GM19240 (cell line): ENCODE measurements around the gene MTARC1.

Experiments used
- DNase-seq: peaks from one replicate; pipeline ENCODE4 v3.0.0; 2011; ENCODE audit warnings: low spot score; ENCODE audit not compliant: insufficient read length

MTARC1 gene

GRCh38 chr1:220806408-220806807 lies 19.7 kb downstream of the MTARC1 start:
- no peak for DNase-seq

- no peak for DNase-seq
Measured at GRCh38 chr1:220807726-220808125, 21.0 kb downstream of the MTARC1 start.

DNA sequence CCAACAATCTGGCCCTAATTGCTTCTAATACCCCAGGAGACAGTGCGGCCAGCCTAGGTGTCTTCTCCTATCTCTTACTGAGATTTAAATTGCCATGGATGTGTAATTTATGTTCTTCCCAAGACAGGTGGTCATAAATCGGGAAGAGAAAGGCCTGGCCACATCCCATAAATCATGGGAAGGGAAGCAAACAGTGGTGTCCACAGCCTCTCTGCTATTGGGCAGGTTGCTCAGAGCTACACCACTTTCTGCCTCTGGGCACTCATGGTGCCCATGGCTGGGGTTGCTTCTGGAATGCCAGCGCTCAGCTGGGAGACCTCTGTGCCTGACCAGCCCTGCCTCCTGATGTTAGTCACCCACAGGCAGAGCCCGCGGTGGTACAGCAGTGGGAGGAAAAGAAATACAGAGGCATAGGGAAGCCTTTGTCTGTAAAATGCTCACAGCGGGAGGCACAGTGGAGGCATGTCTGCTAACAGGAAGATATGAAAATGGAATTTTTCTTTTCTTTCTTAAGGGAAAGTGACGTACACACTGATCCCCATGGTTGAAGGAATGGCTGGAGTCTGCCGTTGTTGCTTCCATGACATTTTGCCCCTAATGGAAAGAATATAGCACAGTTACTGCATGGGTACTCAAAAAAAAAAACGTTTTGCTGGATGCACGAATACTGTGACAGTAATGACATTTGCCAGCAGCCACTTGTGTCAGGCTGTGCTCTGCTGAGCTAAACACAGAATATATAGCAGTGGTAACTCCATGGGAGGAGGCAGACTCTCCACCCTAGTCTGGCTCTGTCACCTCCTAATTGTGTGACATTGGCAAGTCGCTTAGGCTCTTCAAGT lies 21.9 kb downstream of the MTARC1 start:
- no peak for DNase-seq

- DNase-seq = no peak
Measured at GRCh38 chr1:220809187-220809550, 22.5 kb downstream of the MTARC1 start.

- DNase-seq = no peak
Measured at GRCh38 chr1:220809704-220810103, 23.0 kb downstream of the MTARC1 start.

GRCh38 chr1:220810179-220810653 lies 23.5 kb downstream of the MTARC1 start:
- DNase-seq = peak; percentile 50

DNA sequence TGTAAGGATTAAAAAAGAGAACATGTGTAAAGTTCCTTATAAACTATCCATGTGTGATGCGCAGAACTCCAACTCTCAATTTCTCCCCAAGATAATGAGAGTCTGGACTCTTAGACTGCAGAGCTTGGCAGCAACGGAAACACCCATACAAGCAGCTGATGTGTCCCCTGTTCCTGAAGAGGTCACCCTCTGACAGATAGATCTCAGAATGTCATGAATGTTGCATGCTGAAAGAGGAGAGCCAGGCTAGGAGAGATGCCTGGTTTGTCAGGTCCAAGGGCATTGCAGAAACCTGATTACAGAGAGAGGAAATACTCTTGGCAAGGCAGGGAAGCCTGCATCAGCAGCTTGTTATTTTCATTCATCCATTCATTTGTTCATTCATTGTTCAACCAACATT lies 24.2 kb downstream of the MTARC1 start:
- no peak for DNase-seq

DNA sequence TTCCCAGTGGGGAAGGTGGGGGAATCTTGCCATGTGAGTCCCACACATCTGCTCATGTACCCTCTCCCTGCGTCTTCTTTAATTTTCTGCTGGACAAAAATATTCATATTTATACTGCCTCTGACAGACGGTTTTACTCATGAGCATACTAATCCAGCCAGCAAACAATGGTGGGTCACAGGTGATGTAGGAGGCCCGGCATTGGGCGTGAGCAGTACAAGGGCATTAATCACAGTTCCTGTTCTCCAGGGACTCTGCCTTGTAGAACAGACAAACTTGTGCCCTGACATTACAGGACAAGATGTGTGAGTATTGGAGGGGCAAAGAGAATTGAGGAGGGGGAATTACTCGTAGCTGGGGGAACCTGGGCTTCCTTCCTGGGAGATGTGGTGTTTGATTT lies 25.0 kb downstream of the MTARC1 start:
- no peak for DNase-seq

GRCh38 chr1:220812308-220812707 lies 25.6 kb downstream of the MTARC1 start:
- no peak for DNase-seq

- no peak for DNase-seq
Measured at GRCh38 chr1:220813013-220813412, 26.3 kb downstream of the MTARC1 start.

- DNase-seq = no peak
Measured at GRCh38 chr1:220815409-220815808, 28.7 kb downstream of the MTARC1 start.

DNA sequence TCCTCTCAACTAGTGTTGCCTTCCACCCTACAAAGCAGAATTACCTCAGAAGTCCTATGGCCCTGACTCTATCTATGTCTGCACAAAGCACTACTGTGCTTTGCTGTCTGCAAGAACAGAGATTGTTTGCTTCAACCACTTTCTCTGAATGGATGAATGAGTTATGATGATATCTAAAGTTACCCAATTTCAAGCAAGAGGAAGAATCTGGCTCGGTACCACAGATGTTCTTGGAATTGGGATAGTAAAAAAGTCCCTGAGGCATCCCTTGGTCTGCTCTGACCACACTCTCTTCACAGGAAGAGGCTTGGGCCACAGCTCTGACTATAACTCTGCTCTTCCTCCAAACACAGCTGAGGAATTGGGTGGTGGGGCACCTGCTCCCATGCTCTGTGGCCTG lies 31.2 kb downstream of the MTARC1 start:
- DNase-seq = no peak

GRCh38 chr1:220818421-220819173 lies 31.9 kb downstream of the MTARC1 start:
- no peak for DNase-seq

- DNase-seq = no peak
Measured at GRCh38 chr1:220819467-220820026, 32.8 kb downstream of the MTARC1 start.

DNA sequence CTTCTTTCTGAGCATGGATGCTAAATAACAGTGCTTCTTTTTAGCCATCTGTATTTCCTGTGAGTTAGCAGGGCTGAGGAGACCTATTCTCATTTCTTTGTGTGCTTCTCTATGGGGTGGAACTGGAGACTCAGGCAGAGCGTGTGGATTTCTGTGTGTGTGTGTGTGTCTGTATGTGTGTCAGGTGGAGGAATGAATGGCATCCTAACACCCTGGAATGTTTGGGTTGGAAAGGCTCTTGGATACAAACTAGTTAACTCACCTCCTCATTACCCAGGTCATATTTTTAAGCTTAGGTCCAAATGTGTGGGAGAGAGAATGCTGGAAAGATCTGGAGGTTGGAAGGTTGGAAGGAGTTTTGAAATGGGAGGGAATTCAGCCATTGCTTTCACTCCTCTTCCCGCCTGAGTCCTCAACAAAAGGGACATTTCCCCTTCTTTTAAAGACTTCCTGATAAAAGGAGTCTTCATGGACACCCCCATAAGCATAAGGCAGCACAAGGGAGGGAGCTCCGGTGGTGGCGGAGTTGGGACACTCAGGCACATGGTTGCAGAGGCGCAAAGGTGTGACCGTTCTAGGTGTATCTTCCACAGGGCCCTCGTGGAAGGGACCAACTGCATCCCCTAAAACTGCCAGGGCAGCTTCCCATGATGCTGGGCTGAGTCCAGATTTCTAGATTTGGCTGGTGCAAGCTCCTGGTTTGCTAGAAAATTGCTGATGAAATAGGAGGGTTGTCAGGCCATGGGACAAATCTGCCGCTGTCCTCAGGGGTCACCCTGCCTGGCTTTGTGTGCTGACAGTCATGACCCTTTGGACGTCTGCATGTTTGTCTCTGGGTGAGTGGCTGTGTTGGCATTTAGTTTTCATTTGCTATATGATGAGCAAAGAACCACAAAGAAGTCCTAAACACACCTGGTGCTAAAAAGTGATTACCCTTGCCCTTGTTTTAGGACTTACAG lies 37.6 kb downstream of the MTARC1 start:
- DNase-seq = no peak

GRCh38 chr1:220825819-220826551 lies 39.3 kb downstream of the MTARC1 start:
- DNase-seq = no peak

- no peak for DNase-seq
Measured at GRCh38 chr1:220826729-220827128, 40.0 kb downstream of the MTARC1 start.

DNA sequence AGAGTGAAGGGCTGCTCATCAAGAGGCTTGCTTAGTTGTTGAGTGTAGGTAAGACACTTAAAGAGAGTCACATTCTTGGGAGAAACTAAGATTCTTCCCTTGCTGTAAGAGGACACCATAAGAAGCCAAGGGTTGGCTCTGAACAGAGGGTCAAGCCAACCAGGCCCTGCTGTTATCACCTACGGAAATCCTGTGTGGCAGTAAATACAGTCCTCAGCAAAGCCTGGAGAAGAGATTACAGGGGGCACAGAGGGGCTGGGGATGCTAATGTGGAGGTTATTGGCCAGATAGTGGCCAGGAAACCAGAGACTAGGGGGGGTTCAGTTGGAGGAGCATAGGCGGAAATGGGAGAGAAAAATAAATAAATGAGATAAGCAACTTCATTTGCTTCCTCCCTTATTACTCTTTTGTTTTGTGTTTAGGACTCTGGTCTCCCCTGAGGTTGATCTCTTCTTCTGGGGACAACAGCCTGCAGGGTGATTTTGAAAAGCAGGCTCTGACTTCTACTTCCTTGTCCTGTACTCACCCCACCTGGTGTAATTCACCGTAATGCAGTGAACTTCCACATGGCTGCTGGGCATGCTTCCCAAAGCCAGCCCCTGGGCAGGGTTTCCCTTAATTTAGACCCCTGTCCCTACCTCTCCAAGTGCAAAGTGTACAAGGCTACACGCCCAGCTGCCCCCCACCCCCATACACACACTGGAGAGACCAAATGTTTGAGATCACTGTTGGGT lies 40.9 kb downstream of the MTARC1 start:
- no peak for DNase-seq

- DNase-seq = no peak
Measured at GRCh38 chr1:220828179-220828490, 41.4 kb downstream of the MTARC1 start.
